Sigmoid colon (tissue), 4 donors: Measurements from ENCODE around the gene LRR1.

Source experiments
- POLR2AphosphoS5 ChIP-seq, 4 donors: sonication (generic); formaldehyde crosslinking; IDR thresholded peaks; one replicate each; pipeline ENCODE4 v1.6.1; 2017; ENCODE audit warnings: antibody characterized with exemption in 4 of 4
- TF ChIP-seq, protein P1 (sequence below), 4 experiments: fragments of 450-650 bp in 3 of 4; fragments of 200-600 bp in 1 of 4; IDR thresholded peaks; one replicate each; pipeline ENCODE4 v1.5.1; 2016 to 2019; ENCODE audit warnings: antibody characterized with exemption in 4 of 4, mild to moderate bottlenecking in 3 of 4, moderate library complexity in 2 of 4

DNA sequence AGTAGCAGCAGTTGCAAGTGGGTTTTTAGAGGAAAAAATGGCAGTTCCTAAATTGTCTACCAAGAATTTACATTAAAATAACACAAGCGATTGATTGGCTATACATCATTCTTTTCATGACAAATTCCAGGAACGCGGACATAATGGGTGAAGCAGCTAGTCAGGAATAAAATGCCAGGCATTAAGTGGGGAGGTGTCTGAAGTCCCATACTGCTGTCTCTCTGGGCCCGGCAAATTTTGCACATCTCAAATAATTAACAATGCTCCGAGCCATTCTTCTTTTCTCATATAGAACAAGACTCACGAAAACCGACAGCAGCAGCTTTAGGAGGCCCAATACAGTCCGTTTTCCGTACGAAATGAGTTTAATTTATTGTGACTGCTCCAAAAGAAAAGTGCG is 21.0 kb downstream of the LRR1 start:
- TF ChIP-seq, protein P1, sequence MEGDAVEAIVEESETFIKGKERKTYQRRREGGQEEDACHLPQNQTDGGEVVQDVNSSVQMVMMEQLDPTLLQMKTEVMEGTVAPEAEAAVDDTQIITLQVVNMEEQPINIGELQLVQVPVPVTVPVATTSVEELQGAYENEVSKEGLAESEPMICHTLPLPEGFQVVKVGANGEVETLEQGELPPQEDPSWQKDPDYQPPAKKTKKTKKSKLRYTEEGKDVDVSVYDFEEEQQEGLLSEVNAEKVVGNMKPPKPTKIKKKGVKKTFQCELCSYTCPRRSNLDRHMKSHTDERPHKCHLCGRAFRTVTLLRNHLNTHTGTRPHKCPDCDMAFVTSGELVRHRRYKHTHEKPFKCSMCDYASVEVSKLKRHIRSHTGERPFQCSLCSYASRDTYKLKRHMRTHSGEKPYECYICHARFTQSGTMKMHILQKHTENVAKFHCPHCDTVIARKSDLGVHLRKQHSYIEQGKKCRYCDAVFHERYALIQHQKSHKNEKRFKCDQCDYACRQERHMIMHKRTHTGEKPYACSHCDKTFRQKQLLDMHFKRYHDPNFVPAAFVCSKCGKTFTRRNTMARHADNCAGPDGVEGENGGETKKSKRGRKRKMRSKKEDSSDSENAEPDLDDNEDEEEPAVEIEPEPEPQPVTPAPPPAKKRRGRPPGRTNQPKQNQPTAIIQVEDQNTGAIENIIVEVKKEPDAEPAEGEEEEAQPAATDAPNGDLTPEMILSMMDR (IDR thresholded peaks at IDR 0.05) = no peak
- TF ChIP-seq POLR2AphosphoS5 (IDR thresholded peaks at IDR 0.05) = no peak
